ENCODE measurements around the gene WNT7A.

DNA sequence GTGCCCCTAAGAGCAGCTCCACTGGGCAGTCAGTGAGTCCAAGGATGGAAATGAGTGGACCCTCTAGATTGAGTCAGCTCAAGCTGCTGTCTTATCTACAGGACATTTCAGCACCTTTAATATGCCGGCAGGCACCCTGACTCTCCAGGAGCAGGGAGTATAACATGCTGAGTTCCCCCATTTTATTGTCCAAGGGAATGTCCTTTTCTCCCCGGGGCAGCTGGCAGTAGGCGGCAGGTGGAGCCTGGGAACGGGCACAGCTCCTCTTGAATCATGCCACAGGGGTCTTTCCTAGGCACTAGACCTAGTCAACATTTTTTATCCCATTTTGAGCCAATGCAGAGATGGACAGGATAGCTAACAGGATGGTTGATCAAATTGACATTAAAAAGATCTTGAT is 14.8 kb downstream of the WNT7A start:
- TF ChIP-seq, protein P1, sequence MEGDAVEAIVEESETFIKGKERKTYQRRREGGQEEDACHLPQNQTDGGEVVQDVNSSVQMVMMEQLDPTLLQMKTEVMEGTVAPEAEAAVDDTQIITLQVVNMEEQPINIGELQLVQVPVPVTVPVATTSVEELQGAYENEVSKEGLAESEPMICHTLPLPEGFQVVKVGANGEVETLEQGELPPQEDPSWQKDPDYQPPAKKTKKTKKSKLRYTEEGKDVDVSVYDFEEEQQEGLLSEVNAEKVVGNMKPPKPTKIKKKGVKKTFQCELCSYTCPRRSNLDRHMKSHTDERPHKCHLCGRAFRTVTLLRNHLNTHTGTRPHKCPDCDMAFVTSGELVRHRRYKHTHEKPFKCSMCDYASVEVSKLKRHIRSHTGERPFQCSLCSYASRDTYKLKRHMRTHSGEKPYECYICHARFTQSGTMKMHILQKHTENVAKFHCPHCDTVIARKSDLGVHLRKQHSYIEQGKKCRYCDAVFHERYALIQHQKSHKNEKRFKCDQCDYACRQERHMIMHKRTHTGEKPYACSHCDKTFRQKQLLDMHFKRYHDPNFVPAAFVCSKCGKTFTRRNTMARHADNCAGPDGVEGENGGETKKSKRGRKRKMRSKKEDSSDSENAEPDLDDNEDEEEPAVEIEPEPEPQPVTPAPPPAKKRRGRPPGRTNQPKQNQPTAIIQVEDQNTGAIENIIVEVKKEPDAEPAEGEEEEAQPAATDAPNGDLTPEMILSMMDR (IDR thresholded peaks at IDR 0.05), result no peak
- TF ChIP-seq EZH2 (IDR thresholded peaks at IDR 0.05; ENCODE audit: borderline replicate concordance, insufficient read depth, low read depth, low read length, poor library complexity, severe bottlenecking), result no peak

All from B cell (primary cell).